HG03064 (cell line): ENCODE data around the gene ACTR10.

ENCODE experiments used
- ATAC-seq: cut with Tn5 transposase; IDR thresholded peaks from one replicate; pipeline ENCODE4 v1.9.1; 2021; ENCODE audit warnings: low read depth; ENCODE audit not compliant: unreplicated experiment

The ACTR10 gene

GRCh38 chr14:58199726-58200479 lies at the start of gene ACTR10:
ACTR10 (plus strand) TSS chr14:58200149; CDS start chr14:58200218, 69 bp downstream.
- ATAC-seq: peak; percentile 96

- no peak for ATAC-seq
Observed at GRCh38 chr14:58150243-58150805, 49.6 kb upstream of the ACTR10 start.

GRCh38 chr14:58151133-58152013 lies 48.6 kb upstream of the ACTR10 start:
- ATAC-seq: peak; percentile 44

GRCh38 chr14:58152014-58152857 lies 47.7 kb upstream of the ACTR10 start, which contains the start of gene ARMH4:
ARMH4 (minus strand) TSS chr14:58152213; CDS start chr14:58139358, 12,855 bp downstream.
- ATAC-seq: peak; percentile 91

- no peak for ATAC-seq
Observed at GRCh38 chr14:58160561-58160960, 39.4 kb upstream of the ACTR10 start.

- ATAC-seq: no peak
Observed at GRCh38 chr14:58166005-58166983, 33.7 kb upstream of the ACTR10 start.

GRCh38 chr14:58167057-58167456 lies 32.9 kb upstream of the ACTR10 start:
- ATAC-seq: no peak

- no peak for ATAC-seq
Observed at GRCh38 chr14:58167891-58168290, 32.1 kb upstream of the ACTR10 start.

- peak; percentile 62 for ATAC-seq
Observed at GRCh38 chr14:58171090-58171489, 28.9 kb upstream of the ACTR10 start.

GRCh38 chr14:58177125-58177524 lies 22.8 kb upstream of the ACTR10 start:
- no peak for ATAC-seq

GRCh38 chr14:58189176-58189575 lies 10.8 kb upstream of the ACTR10 start:
- ATAC-seq: no peak

GRCh38 chr14:58191763-58192601 lies 8.0 kb upstream of the ACTR10 start:
- ATAC-seq: no peak

- no peak for ATAC-seq
Observed at GRCh38 chr14:58193542-58193941, 6.4 kb upstream of the ACTR10 start.

GRCh38 chr14:58196198-58196597 lies 3.8 kb upstream of the ACTR10 start:
- no peak for ATAC-seq

- ATAC-seq: no peak
Observed at GRCh38 chr14:58198086-58198485, 1.9 kb upstream of the ACTR10 start.

- ATAC-seq: peak; percentile 15
Observed at GRCh38 chr14:58200480-58200841, 512 bp downstream of the ACTR10 start.

- ATAC-seq: no peak
Observed at GRCh38 chr14:58200846-58201245, 897 bp downstream of the ACTR10 start.

GRCh38 chr14:58213176-58213575 lies 13.2 kb downstream of the ACTR10 start:
- no peak for ATAC-seq
